GM19397 (cell line): ENCODE results near the gene USH2A.

Source experiments
- ATAC-seq: cut with Tn5 transposase; IDR thresholded peaks from one replicate; pipeline ENCODE4 v1.9.1; 2021; ENCODE audit warnings: mild to moderate bottlenecking, moderate library complexity; ENCODE audit not compliant: unreplicated experiment

USH2A gene

DNA sequence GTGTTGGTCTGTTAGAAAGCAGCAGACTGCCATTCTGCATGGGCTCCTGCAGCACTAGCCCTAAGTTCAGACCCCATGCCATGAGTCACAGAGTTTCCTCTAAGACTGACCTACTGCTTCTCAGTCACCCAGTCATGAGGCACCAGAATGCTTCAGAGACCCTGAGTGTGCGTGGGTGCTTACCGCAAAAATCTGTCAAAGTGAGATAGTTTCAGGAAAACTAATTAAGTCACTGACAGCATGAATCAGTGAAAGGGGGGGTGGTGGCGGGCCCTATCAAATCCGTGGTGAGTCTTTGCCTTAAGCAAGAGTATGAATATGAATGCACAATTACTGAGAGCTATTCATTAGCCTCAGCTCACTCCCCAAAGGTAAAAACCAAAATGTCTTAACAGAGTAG is 758.0 kb downstream of the USH2A start:
- ATAC-seq, result no peak

DNA sequence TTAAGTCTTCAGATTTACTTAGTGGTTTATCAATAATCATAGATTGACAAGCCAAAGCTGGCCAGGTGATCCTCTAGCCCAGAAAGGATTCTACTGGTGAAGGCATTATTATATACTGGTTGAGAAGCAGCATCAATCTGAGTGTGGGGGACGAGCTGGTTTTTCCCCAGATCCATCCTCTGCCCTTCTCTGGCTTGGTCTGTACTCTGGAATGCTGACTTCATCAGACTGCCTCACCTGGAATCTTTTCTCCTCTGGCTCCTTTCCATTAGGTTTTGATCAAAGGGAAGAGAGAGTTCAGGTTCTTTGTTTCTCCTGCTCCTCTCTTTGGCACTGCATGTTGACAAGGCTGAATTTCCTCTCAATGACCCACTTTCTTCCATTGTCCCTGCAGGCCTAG is 762.2 kb downstream of the USH2A start:
- no peak for ATAC-seq

DNA sequence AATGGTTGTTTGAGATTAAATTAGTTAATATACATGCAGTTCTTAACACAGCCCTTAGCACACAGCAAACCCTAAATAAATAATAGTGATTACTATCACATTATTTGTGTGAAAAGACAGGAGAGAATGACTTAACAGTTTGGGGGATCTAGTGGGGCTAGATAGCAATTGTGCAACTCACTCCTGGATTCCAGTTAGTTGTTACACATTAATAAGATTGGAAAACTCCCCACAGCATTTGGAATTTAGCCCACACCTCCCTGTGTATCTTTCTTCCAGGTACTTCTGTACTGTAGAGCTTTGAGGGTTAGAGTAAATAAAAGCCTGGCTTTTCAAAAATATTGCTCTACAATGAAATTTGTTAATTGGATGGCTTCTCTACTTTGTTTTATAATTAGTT is 763.0 kb downstream of the USH2A start:
- no peak for ATAC-seq

DNA sequence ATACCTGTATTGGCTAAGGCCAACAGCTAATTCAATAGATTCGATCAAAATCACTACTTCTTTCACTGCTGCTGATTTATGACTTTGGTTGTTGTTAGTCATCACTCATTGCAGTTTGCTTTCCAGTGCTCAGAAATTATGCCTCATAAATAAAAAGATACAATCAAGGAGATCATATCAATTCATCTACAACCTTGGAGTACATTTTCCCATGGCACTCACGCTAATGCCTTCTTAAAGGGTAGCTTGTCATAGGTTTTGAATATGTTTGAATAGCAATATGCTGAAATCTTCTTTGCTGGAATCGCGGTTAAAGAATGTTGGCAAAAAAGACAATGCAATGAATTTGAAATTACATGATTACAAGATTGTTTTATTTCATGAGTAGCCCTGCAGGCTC is 766.2 kb downstream of the USH2A start:
- ATAC-seq, result no peak

DNA sequence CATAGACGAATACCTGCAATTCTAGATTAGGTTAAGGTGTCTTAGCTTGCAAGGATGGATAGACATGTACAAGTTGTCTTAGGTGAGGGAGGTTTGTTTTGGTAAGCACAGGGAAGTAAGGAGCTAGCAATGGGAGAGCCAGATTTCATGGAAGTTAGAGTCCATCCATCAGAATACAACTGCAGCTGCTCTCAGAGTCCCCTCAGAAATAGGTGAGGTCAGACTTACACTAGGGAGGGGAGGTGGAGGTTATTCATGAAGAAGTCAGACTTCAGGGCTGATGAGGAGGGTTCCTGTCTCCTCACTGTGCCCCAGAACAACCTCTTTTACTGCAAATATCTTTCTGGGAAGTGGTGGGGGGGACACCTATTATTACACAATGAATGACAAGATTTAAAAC is 770.9 kb downstream of the USH2A start:
- ATAC-seq, result no peak

DNA sequence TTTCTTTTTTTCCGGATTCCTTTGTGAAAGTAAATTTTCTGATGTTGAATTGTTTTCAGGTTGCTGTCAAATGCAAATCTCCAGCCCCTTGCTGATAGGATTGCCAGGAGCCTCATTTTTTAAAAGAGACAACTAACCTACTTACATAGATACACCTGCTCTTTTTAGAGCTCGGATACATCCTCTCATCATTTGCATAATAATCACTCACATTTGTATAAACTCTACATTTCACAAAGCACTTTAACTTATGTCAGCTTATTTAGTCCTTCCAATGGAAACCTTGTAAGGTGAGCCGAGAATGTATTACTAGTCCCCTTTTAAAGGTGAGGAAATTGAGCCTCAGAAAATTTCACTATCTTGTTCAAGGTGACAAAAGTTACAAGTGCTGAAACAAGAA is 771.4 kb downstream of the USH2A start:
- no peak for ATAC-seq

DNA sequence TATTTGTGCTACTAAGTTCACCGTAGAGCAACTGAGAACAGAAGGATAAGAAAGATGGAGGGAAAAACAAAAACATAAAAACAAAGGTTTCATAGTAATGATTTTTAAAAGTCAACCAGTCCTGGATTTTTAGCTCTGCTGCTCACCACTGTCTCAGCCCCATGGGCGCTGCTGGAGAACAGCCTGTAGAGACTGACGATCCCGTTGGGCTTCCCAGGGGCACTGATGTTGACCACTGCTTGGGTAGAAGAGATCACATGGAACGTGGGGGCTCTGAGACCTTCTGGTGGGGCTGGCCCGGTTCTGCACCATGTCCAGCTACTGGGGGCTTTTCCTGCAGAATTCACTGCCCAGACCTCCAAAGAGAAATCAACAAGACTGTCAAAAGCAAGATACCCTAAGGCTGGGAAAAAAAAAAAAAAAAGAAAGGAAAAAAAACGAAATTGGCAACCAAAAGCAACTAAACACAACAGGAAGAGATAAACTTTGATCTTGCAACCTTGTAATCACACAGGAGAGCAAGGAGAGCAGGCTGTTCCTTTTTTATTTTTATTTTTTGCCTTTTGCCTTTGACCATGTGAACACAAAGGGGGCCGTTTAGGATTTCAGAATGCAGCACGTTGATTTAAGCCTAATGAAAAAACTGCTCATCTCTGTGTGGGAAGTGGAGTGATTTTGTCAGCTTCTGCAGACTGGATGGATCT is 772.6 kb downstream of the USH2A start:
- ATAC-seq, result no peak

DNA sequence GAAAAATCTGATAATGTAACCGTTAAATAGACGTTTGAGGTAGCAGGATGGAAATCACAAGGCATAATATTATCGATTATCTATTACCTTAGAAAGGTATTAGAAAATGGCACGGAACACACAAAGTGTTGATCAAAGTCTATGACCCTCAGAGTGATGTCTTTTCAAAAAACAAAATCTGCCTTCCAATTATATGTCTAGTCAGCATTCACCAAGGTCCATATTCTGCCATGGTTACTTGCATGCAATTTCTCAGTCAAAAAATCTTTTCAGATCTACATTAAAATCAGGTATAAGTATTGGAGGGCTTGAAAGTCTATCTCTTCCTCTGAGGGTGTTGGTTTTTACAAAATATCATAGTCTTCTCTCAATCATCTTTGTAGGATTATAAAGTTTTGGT is 774.3 kb downstream of the USH2A start:
- ATAC-seq, result no peak

DNA sequence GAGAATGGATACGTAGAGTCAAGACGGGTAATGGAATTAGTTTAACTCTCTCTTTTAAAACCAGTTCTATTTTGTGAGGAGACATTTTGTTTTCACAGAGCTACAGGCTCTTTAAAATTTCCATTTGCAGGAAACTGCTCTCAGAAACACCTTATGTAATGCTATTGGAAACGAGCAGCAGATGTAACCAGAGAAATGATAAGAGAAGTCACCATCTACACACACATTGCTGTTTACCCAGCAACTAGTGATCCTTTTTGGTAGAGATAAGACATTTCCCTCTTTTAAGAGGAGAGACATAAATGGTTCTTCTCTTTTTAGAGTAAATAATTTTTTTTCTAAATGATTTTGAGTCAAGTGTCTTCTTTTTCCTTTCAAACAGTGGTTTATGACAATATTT is 775.5 kb downstream of the USH2A start:
- ATAC-seq, result no peak

DNA sequence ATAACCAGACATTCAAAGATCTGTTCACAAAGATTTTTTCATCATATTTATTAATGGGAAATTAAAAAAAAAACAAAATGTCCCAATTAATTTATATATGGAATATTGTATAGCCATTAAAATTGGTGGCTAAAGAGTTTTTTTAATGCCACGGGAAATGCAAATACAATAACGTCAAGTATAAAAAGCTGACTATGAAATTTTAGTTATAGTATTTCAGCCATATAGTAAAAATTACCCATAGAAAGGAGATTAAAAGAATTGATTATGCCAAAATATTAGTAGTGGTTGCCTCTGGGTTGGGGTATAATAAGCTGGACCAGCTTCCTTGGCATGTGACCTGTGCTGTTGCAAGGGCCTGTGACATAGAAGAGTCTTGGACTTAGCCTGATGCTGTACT is 777.4 kb downstream of the USH2A start:
- ATAC-seq, result no peak

DNA sequence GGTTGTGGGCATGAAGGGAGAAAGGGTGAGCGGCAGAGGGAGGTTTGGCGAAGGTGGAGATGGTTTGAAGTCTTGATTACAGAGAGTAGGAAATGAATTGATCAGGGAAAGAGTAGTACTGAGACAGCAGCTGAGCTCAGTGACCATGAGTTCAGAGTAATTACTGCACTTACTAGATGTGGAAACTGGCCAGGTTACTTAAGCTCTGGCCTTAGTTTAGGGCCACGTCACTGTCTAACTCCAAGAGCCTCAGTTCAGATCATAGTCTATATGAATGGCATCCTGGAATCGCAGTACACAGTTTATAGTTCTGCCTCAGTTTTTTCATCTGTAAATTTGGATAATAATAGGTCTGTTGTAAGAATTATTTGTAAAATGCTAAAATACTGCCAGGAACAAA is 778.1 kb downstream of the USH2A start:
- no peak for ATAC-seq

DNA sequence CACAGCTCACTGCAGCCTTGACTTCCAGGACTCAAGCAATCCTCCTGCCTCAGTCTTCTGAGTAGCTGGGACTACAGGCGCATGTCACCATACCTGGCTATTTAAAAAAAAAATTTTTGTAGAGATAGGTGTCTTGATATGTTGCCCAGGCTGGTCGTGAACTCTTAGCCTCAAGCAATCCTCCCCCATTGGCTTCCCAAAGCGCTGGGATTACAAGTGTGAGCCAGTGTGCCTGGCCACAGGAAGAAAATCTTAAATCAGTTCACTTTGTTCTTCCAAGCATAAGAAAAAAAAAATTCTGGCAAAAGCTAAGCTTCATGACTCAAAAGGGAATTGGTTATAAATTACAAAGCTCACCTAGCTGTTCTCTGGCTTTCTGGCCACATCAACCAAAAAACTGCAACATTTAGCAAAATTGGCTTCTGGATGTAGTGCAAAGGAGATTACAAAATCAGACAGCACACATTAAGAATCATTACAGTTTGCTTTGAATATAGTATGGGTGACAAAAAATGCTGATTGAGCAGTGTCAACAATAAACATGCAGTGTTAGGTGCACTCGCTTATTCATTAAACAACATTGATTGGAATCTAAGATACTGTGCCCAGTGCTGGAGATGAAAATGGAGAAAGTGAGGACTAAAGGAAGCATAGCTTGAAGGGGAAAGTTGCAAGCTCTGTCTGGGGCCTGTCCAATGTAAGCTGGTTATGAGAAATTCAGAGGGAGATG is 779.5 kb downstream of the USH2A start:
- no peak for ATAC-seq

DNA sequence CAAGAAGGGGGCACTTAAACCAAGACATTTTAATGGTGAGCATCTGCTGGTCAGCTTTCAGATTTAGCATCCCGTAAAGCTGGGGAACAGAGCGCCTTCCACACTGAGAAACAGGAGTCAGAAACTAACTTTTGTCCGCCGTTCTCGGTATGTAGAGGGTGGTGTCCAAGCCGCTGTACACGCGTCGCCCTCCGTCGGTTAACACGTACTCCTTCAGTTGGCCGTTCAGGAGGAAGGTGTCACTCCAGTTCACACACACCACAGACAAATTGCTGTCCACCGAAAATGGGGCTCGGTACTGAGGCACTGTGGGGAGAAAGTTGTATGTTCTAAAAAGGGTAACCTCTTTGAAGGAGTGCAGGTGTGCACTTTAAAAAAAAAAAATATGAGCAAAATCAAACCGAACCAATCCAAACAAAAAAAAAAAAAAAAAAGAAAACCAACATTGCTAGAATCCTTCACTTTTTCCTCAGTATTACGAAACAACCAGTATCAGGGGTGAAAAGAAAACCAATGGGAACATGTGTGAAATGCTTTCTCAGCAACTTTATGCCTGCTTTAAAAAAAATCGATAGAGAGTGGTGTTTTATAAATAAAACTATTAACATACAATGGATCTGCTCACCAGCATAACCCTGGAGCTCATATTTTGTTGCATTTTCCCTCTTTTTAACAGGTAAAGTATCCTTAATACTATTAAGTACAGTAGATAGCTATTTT is 782.7 kb downstream of the USH2A start:
- no peak for ATAC-seq

DNA sequence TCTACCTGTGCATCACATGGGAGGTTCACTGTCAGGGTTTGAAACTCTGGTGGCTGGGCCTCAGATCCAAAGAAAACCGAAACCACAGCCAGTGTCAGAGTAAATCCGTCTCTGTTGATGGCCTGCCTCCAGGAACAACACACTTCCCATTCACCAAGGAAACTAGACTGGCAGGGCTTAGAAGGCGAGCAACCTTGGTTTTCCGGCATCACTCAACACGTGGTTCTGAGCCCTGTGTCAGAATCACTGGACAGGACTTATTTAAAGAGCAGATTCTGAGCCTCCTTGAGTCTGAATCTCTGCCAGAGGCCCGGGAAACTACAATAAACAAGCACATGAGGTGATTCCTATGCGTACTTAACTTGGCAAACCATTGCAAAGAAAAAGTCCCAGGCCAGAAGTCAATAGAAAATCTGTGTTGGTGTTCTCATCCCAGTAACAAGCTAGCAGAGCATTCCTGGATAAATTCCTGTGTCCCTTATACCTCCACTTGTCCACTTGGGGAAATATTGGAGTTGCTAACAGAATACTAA is 786.1 kb downstream of the USH2A start:
- ATAC-seq, result no peak

DNA sequence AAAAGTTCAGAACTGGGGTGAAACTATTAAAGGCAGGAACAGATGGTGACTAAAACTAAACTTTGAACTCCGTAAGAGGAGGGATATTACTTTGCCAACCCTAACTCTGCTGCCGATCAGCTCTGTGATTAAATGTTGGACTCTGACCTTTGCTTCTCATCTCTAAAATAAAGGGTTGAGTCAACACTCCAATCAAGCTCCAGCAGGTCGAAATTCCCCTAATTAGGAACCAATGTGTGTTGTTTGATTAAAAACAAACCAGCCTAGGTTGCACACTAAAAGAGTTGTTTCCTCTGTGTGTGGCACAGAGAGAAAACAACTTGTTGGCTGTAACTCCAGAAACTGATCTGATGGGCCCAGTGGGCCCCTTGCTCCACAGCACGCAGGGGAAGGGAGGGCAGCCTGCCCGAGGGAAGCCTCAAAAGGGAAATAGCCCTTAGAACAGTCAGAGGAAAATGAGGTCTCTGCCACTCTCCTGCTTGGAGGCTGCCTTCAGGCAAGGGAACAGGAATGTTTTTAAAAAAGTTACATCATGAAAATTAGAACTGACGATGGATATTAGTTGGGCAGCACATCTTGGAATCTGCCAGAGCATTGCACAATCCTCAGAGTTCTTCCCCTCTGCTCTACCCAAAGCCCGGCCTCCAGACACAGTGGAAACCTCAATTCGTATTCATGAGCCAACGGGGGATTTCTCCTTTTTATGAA is 786.8 kb downstream of the USH2A start:
- no peak for ATAC-seq

DNA sequence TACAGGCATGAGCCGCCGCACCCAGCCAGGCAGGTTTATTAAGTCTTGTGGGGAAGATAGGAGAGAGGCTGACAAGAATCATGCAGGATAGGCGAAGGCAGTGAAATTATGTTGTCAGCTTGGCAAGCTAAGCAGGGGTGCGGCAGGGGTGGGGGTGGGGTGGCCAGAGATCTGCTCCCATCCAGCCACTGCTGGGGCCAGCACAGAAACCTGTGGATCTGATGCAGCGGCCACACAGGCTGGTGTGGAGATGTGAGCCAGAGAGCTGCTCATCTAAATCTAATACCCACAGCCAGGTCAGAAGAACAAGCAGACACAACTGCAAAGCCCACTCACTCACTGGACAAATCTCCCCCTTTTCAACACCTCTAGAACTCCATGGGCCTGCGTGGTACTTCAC is 787.4 kb downstream of the USH2A start:
- ATAC-seq, result no peak

DNA sequence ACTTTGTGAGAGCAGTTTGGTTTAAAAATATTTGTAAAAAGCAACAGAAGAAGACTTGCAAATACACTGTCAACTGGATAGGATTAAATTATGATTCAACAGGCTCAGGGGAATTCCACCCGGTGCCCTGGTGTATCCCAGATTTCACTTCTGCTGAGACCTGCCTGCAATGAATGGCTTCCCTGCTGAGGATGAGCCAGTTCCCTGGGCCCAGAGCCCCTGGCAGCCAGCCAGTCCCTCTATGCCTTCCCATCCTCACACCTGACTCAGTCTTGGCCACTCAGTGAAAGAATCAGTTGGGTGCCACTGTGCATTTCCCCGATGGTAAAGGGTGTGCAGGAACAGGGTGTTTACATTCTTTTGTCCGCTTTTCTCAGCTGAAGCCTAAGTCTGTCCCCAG is 791.8 kb downstream of the USH2A start:
- ATAC-seq, result no peak

DNA sequence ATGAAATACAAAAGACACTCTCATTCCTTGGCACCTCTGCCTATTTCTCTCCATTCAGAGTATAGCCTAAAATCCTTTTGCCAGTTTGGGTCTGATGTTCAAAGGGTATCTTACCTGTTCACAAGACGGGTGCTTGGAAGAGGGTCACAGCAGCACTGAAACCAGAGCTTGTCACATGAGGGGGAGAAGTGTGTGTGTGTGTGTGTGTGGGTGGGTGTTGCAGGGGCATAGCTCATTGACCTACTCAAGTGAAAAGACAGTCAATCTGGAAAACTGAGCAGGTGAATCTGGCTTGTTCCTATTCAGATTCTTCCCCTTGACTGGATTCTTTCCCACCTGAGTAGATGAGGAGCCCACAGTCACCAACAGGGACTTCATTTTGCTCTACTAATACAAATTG is 792.2 kb downstream of the USH2A start:
- no peak for ATAC-seq

DNA sequence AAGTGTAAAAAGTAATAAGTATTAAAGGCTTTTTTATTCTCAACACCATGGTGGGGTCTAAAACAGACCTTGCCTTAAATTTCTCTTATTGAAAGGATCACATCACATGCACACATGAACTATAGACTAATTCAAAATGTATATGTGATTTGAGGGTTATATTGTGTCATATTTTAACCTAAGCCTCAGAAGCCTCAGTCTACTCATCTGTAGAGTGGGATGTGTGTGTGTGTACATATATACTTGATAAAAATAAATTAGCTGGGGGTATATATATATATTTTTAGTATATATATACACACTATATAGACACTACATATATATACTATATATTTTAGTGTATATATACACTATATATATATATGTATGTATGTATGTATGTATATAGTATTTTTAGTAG is 797.3 kb downstream of the USH2A start:
- no peak for ATAC-seq

DNA sequence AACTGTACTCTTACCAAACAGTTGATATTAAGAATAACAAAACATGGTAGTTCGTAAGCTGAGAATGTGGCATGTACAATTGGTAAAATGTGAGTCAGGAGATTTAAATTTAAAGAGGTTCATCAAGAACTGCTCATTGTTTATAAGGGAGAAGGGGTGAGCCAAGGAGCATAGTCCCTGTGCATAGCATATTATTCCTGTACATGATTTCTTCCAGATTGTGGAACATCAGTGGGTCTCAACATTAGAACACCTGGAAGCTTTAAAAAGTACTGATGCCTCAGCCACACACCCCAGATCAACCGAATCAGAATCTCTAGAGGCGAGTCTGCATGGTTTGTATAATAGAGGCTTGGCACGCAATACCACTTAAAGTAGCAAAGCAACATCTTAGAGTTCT is 800.1 kb downstream of the USH2A start:
- no peak for ATAC-seq

DNA sequence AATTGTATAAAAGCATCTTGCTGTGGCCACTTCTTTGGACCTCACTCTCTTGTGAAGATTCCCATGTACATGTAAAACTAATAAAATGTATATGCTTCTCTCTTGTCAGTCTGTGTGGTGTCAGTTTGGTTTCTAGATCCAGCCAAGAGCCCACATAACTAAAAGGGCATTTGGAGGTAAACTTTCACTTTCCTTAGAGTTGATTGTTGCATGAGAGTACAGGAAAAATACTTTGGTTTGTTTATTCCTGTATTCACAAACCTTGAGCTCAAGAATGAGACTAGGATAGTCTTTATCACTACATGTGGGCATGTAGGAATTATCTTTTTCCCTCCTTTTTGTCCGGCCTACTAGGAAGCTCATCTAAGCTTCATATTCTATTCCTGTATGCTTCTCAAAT is 805.3 kb downstream of the USH2A start:
- no peak for ATAC-seq
